Fibroblast of mammary gland (primary cell): ENCODE results near the gene TRIM34.
"Not testable (repeated sequence)": the region's sequence is repeated elsewhere in the genome, so short reads cannot be mapped to it uniquely, and the experiment has no call there.

Source experiments
- DNase-seq: peaks from one replicate; pipeline ENCODE4 v3.0.0-alpha.2; 2010; ENCODE audit warnings: low read depth
- H3K4me3 ChIP-seq: 2 replicates; pipeline ENCODE4 v1.5.1; 2011; ENCODE audit warnings: low read depth, mild to moderate bottlenecking, low read length, moderate library complexity; ENCODE audit not compliant: control insufficient read depth
- TF ChIP-seq, protein P1 (sequence below): conservative IDR thresholded peaks from 2 replicates; pipeline ENCODE4 v1.5.1; 2011; ENCODE audit warnings: low read depth, low read length, inconsistent platforms; ENCODE audit not compliant: control insufficient read depth, insufficient read depth

TRIM34 gene

DNA sequence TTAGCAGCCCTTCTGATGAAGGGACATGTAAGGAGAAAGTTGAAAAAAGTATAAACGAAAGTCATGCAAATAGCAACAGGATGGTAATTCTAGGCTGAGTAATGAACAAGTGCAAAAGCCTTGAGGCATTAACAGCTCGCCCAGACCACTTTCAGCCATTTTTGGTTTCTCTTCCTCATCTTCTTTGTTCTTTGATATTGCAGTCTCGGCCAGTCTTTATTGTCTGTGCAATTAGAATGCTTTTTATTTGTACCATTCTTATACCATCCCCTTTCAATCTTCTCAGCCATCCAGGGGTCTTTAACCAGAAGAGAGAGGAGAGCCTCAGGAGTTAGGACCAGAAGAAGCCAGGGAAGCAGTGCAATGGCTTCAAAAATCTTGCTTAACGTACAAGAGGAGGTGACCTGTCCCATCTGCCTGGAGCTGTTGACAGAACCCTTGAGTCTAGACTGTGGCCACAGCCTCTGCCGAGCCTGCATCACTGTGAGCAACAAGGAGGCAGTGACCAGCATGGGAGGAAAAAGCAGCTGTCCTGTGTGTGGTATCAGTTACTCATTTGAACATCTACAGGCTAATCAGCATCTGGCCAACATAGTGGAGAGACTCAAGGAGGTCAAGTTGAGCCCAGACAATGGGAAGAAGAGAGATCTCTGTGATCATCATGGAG, 7.3 kb downstream of the TRIM34 start:
- DNase-seq, result no peak
- no peak overlapping the region for H3K4me3 ChIP-seq
- TF ChIP-seq, protein P1, sequence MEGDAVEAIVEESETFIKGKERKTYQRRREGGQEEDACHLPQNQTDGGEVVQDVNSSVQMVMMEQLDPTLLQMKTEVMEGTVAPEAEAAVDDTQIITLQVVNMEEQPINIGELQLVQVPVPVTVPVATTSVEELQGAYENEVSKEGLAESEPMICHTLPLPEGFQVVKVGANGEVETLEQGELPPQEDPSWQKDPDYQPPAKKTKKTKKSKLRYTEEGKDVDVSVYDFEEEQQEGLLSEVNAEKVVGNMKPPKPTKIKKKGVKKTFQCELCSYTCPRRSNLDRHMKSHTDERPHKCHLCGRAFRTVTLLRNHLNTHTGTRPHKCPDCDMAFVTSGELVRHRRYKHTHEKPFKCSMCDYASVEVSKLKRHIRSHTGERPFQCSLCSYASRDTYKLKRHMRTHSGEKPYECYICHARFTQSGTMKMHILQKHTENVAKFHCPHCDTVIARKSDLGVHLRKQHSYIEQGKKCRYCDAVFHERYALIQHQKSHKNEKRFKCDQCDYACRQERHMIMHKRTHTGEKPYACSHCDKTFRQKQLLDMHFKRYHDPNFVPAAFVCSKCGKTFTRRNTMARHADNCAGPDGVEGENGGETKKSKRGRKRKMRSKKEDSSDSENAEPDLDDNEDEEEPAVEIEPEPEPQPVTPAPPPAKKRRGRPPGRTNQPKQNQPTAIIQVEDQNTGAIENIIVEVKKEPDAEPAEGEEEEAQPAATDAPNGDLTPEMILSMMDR, result no peak

DNA sequence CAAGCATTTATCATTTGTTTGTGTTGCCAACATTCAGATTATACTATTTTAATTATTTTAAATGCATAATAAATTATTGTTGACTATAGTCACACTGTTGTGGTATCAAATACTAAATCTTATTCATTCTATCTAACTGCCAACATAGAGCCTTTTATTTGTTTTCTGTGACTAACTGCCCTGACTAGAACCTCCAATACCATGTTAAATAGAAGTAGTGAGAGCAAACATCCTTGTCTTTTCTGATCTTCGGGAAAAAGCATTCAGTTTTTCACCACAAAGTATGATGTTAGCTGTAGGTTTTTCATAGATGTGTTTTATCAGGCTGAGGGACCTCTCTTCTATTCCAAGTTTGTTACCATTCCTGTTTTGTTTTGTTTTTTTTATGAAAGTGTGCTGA, 15.2 kb downstream of the TRIM34 start:
- no peak overlapping the region for H3K4me3 ChIP-seq
- TF ChIP-seq, protein P1, result no peak

DNA sequence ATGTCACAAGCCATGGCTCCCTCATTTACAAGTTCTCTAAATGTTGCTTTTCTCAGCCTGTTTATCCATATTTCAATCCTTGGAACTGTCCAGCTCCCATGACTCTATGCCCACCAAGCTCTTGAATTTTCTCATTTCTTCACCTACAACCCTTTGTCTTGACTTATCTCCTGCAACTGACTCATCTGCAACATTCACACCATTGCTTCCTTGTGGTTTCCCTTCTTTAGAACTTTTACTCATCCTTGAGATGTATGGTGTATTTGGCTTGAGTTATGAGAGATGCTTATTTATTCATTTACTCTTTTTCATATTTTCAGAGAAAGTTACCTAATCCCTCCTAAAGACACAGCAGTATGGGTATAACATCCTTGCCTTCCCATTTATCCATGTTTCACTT, 18.8 kb downstream of the TRIM34 start:
- TF ChIP-seq, protein P1, result no peak
- no peak overlapping the region for H3K4me3 ChIP-seq
- no peak for DNase-seq

More for the DNA sequence above, 15.2 kb downstream of the TRIM34 start:
- DNase-seq, result no peak

DNA sequence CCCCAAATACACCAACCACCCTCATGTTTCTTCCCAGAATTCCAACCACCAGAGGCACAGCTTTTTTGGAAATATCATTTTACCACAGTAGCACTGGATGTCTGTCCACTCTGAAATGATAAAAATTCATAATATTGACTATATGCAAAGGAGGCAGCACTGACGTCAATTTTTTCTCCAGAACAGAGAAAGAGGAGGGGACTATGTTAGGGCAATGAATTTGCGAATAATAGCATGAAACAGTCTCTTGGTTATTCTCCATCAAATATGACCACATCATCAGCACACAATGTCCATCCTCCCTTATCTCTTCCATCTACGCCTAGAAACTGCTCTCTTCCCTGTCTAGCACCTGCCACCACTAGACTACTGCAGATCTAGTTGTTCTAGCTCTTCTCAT, 21.3 kb downstream of the TRIM34 start:
- TF ChIP-seq, protein P1, result no peak
- no peak overlapping the region for H3K4me3 ChIP-seq
- no peak for DNase-seq

DNA sequence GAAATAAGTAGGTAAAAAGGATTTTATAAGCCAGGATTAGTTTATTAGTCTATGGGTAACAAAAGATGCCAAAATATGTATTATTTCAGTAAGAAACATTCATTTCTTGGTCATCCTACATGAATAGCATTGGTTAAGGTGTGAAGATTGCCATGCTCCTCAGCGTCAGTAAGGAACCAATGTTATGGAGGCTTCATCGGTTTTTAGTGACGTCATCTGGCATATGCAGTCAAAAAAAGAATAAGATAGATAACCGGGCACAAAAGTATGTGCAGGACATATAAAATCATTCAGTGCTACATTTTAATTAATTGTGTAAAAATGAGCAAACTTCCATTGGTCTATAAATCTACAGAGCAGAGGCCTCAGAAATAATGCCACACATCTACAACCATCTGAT, 30.7 kb downstream of the TRIM34 start:
- H3K4me3 ChIP-seq, result no peak overlapping the region
- DNase-seq, result no peak
- TF ChIP-seq, protein P1, result no peak

DNA sequence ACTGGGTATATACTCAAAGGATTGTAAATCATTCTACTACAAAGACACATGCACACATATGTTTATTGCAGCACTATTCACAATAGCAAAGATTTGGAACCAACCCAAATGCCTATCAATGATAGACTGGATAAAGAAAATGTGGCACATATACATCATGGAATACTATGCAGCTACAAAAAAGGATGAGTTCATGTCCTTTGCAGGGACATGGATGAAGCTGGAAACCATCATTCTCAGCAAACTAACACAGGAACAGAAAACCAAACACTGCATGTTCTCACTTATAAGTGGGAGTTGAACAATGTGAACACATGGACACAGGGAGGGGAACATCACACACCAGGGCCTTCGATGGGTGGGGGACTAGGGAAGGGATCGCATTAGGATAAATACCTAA, 32.2 kb downstream of the TRIM34 start:
- H3K4me3 ChIP-seq, DNase-seq: not testable (repeated sequence)

DNA sequence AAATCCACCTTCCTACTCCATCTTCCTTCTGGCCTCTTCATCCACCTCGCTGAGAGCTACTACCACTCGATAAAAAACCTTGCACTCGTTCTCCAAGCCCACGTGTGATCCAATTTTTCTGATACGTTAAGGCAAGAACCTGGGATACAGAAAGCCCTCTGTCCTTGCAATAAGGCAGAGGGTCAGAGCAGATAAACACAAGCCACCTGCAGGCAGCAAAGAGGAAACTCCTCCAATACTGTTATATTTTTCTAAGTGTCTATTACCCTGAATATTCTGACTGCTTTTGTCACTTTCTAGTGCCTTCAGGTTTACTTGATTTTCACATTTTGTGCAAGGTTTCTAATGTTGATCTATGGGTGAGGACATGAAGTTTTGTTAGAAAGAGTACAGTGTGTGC, 33.5 kb downstream of the TRIM34 start:
- TF ChIP-seq, protein P1, result no peak
- DNase-seq, result no peak
- no peak overlapping the region for H3K4me3 ChIP-seq
